Stimulated activated CD4-positive, alpha-beta T cell treated with anti-CD3 and anti-CD28 coated beads, TNF-alpha, amount 100 ng/mL, for 24 hours (primary cell): ENCODE measurements around the gene CILP.

ENCODE experiments used
- DNase-seq, 3 experiments: peaks; one replicate each; pipeline ENCODE4 v3.0.0-alpha.2; 2020; ENCODE audit warnings: low read depth in 3 of 3

Gene CILP

GRCh38 chr15:65147902-65148301, 63.4 kb downstream of the CILP start:
- no peak for DNase-seq

GRCh38 chr15:65146438-65146837, 64.8 kb downstream of the CILP start:
- DNase-seq = no peak
